ENCODE results near the gene MRAP2.
"Not testable (repeated sequence)": the region's sequence is repeated elsewhere in the genome, so short reads cannot be mapped to it uniquely, and the experiment has no call there.

MRAP2 gene

GRCh38 chr6:84129588-84129987 lies 96.0 kb downstream of the MRAP2 start:
- not testable (repeated sequence) for DNase-seq (ENCODE audit: low read depth in 3 of 3, low spot score in 1 of 3)

- not testable (repeated sequence) for DNase-seq (ENCODE audit: low read depth in 3 of 3, low spot score in 1 of 3)
Measured at GRCh38 chr6:84133385-84133784, 99.8 kb downstream of the MRAP2 start.

GRCh38 chr6:84135291-84135690 lies 101.7 kb downstream of the MRAP2 start:
- DNase-seq (ENCODE audit: low read depth in 3 of 3, low spot score in 1 of 3), result no peak

- no peak for DNase-seq (ENCODE audit: low read depth in 3 of 3, low spot score in 1 of 3)
Measured at GRCh38 chr6:84136364-84137050, 102.9 kb downstream of the MRAP2 start.

- DNase-seq (ENCODE audit: low read depth in 3 of 3, low spot score in 1 of 3), result no peak
Measured at GRCh38 chr6:84137051-84137375, 103.4 kb downstream of the MRAP2 start.

GRCh38 chr6:84137989-84138575 lies 104.5 kb downstream of the MRAP2 start:
- DNase-seq (ENCODE audit: low read depth in 3 of 3, low spot score in 1 of 3), result no peak

- DNase-seq (ENCODE audit: low read depth in 3 of 3, low spot score in 1 of 3), result no peak
Measured at GRCh38 chr6:84139311-84139710, 105.7 kb downstream of the MRAP2 start.
